ENCODE data around the gene LYZ.

The LYZ gene

DNA sequence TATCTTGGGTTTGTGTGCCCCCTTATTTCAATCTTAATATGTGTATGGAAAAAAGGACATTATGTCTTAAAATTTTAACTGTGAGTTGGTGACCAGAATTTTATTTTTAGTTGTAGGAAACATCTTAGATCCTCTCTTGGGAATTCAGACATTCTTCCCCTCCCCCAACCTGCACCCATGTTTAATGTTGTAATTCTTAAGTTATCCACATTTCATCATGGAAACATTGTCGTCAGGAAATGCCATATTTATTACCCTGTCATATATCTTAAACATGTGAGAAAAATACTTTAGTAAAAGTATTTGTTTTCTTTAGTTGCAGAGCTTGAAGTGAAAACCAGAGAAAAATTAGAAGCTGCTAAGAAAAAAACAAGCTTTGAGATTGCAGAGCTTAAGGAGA, 41.6 kb downstream of the LYZ start:
- DNase-seq = no peak

DNA sequence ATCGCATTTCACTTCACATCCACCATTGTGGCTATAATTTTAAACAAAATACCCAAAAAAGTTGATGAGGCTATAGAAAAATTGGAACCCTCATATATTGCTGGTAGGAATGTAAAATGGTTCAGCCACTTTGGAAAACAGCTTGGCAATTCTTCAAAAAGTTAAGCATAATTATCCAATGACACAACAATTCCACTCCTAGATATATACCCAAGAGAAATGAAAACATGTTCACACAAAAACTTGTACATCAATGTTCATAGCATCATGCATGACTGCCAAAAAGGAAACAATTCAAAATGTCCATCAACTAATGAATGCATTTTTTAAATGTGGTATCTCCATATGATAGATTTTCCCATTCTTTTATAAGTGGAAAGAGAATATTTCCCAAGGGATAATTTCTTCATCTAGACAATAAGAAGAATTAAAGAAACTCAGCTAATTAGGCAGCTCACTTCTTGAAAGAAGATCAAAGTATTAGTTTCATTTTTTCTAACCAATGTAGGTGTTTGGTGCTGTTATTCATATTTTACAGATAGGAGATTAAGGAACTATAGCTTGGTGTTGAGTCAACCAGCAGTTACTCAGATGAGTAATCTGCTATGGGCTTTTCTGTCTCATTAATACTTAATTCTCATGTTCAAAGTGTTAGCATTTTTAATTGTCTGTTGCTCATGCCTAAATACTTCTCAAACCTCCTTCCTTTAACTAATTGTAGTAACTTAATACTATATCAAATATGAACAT, 44.2 kb downstream of the LYZ start:
- DNase-seq = no peak

DNA sequence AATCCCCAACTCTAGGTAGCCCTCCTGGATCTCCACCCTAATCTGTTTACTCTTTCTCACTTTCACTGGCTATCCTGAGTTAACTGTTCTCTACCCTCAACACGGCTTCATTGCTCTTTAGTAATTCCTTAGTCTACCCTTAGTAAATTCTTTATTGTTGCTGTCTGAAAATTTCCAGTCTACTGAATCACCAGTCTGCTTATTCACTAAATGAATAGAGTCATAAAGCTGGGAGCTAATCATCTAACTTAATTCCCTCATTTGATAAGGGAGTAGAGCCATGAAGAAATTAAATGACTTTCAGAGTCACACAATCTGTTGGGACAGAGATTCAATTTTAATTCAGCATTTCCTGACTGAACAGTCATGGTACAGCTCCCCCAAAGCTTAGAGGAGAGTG, 47.9 kb downstream of the LYZ start:
- no peak for DNase-seq

DNA sequence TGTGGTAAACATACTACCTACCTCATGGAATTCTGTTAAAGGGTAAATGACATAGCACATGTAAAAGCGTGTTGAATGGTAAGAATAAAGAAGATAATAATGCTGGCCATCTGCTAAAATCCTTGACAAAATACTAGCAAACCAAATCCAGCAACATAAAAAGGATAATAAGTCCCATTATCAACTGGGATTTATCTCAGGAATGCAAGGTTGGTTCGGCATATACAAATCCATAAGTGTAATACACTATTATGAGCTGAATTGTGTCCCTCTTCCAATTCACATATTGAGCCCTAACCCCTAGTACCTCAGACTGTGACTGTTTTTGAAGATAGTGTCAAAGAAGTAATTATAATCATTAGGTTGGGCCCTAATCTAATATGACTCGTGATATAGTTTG, 48.8 kb downstream of the LYZ start:
- DNase-seq = no peak

DNA sequence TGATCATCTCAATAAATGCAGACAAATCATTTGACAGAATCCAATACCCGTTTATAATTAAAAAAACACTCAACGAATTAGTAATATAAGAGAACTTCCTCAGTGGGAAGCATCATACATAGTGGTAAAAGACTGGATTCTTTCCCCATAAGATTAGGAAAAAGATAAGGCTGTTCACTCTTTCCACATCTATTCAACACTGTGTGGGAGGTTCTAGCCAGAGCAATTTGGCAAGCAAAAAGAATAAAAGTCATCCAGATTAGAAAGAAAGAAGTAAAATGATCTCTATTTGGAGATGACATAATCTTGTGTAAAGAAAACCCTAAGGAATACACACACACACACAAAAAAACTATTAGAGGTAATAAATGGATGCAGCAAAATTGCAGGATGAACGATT, 49.8 kb downstream of the LYZ start:
- no peak for DNase-seq

DNA sequence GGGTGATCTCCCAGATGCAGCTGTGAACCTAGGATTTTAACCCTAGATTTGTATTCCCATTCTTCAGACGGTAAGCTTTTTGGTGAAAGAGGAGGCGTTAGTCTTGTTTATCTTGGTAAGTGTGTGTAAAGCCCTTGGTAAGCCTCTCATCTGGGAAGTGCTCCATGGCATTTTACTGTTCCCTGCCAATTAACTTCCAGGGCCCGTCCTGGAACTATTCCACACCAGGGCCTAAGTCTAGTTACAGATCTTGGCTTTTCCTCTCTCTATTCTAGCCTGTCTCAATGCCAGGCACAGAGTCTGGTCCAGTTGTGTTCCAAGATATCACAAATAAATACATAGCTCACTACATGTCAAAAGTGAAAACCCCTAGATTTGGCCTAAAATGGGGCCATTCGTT, 53.8 kb downstream of the LYZ start:
- DNase-seq = no peak
